ENCODE data around the gene FNTB. TPM values are rescaled to one million over a fixed set of nuclear protein-coding genes. Genes with fewer than 3 reads are reported as not detected.

The FNTB gene
- total RNA-seq, 2 donors from 2014 or later: 14.4 to 17.1 TPM

- Mint-ChIP-seq H3K27me3 (ENCODE audit: low read depth) (peaks cover 12% of the 10 kb centered on the region), H3K4me1 (ENCODE audit: low read depth) (peaks cover 42% of the 10 kb centered on the region), H3K36me3 (ENCODE audit: insufficient read depth in 2 of 2) (peaks cover 7 to 20% of the 10 kb centered on the region in 2 donors), H3K9me3 (no peaks in the 10 kb centered on the region), H3K4me3 (peak within 1 kb of the TSS; percentile 89 to 99), H3K27ac (peak within 1 kb of the TSS; percentile 99)
- ATAC-seq (replicated peaks in 1 of 2): peak; percentile 96 to 97
- peak; percentile 98 for DNase-seq
Observed at GRCh38 chr14:65102441-65103149, 115.9 kb downstream of the FNTB start, which contains the start of gene MAX. MAX (minus strand) TSS chr14:65102517; CDS start chr14:65102339, 178 bp downstream.

GRCh38 chr14:65103150-65103760 is 116.6 kb downstream of the FNTB start:
- H3K36me3 Mint-ChIP-seq (ENCODE audit: insufficient read depth in 2 of 2): peaks cover 7 to 17% of the 10 kb centered on the region in 2 donors
- ATAC-seq (replicated peaks in 1 of 2) (no peak), DNase-seq (peak; percentile 8 to 13)
- H3K27ac Mint-ChIP-seq: no peak overlapping the region
- no peaks in the 10 kb centered on the region for H3K9me3 Mint-ChIP-seq
- H3K27me3 Mint-ChIP-seq (ENCODE audit: low read depth): peaks cover 12% of the 10 kb centered on the region
- H3K4me1 Mint-ChIP-seq (ENCODE audit: low read depth): peaks cover 38% of the 10 kb centered on the region
- peak overlapping the region; percentile 77 to 89 for H3K4me3 Mint-ChIP-seq

GRCh38 chr14:65104791-65105190 is 118.1 kb downstream of the FNTB start:
- H3K36me3 Mint-ChIP-seq (ENCODE audit: insufficient read depth in 2 of 2): peaks cover 7 to 11% of the 10 kb centered on the region in 2 donors
- H3K4me3 Mint-ChIP-seq: no peak overlapping the region
- H3K27me3 Mint-ChIP-seq (ENCODE audit: low read depth): peaks cover 12% of the 10 kb centered on the region
- no peak for ATAC-seq (replicated peaks in 1 of 2)
- peaks cover 23% of the 10 kb centered on the region for H3K4me1 Mint-ChIP-seq (ENCODE audit: low read depth)
- no peak for DNase-seq
- H3K27ac Mint-ChIP-seq: no peak overlapping the region
- no peaks in the 10 kb centered on the region for H3K9me3 Mint-ChIP-seq

GRCh38 chr14:65106316-65106715 is 119.6 kb downstream of the FNTB start:
- H3K4me1 Mint-ChIP-seq (ENCODE audit: low read depth): peaks cover 10% of the 10 kb centered on the region
- peaks cover 12% of the 10 kb centered on the region for H3K27me3 Mint-ChIP-seq (ENCODE audit: low read depth)
- H3K9me3 Mint-ChIP-seq: no peaks in the 10 kb centered on the region
- H3K36me3 Mint-ChIP-seq (ENCODE audit: insufficient read depth in 2 of 2): peaks cover 4% of the 10 kb centered on the region in 2 donors
- H3K27ac Mint-ChIP-seq: no peak overlapping the region
- ATAC-seq (replicated peaks in 1 of 2) (no peak), DNase-seq (no peak)
- no peak overlapping the region for H3K4me3 Mint-ChIP-seq

- peaks cover 12% of the 10 kb centered on the region for H3K27me3 Mint-ChIP-seq (ENCODE audit: low read depth)
- H3K4me1 Mint-ChIP-seq (ENCODE audit: low read depth): peaks cover 10% of the 10 kb centered on the region
- no peak for DNase-seq
- no peak overlapping the region for H3K27ac Mint-ChIP-seq
- ATAC-seq (replicated peaks in 1 of 2): no peak
- no peaks in the 10 kb centered on the region for H3K9me3 Mint-ChIP-seq
- H3K36me3 Mint-ChIP-seq (ENCODE audit: insufficient read depth in 2 of 2): peaks cover 3% of the 10 kb centered on the region in 2 donors
- no peak overlapping the region for H3K4me3 Mint-ChIP-seq
Observed at GRCh38 chr14:65106736-65107135, 120.0 kb downstream of the FNTB start.

GRCh38 chr14:65107200-65107599 is 120.5 kb downstream of the FNTB start:
- ATAC-seq (replicated peaks in 1 of 2): no peak
- Mint-ChIP-seq H3K4me1 (ENCODE audit: low read depth) (peaks cover 10% of the 10 kb centered on the region), H3K4me3 (no peak overlapping the region), H3K27ac (no peak overlapping the region), H3K27me3 (ENCODE audit: low read depth) (peaks cover 12% of the 10 kb centered on the region), H3K9me3 (no peaks in the 10 kb centered on the region), H3K36me3 (ENCODE audit: insufficient read depth in 2 of 2) (peaks cover 2% of the 10 kb centered on the region in 2 donors)
- no peak for DNase-seq

- H3K4me1 Mint-ChIP-seq (ENCODE audit: low read depth): no peaks in the 10 kb centered on the region
- no peaks in the 10 kb centered on the region for H3K9me3 Mint-ChIP-seq
- DNase-seq (no peak), ATAC-seq (replicated peaks in 1 of 2) (no peak)
- no peak overlapping the region for H3K27ac Mint-ChIP-seq
- H3K4me3 Mint-ChIP-seq: no peak overlapping the region
- peaks cover 7% of the 10 kb centered on the region for H3K27me3 Mint-ChIP-seq (ENCODE audit: low read depth)
- no peaks in the 10 kb centered on the region for H3K36me3 Mint-ChIP-seq (ENCODE audit: insufficient read depth in 2 of 2)
Observed at GRCh38 chr14:65109357-65109756, 122.7 kb downstream of the FNTB start.

GRCh38 chr14:65110525-65110924 is 123.8 kb downstream of the FNTB start:
- no peaks in the 10 kb centered on the region for H3K27me3 Mint-ChIP-seq (ENCODE audit: low read depth)
- H3K36me3 Mint-ChIP-seq (ENCODE audit: insufficient read depth in 2 of 2): no peaks in the 10 kb centered on the region
- ATAC-seq (replicated peaks in 1 of 2) (no peak), DNase-seq (no peak)
- no peak overlapping the region for H3K27ac Mint-ChIP-seq
- no peaks in the 10 kb centered on the region for H3K4me1 Mint-ChIP-seq (ENCODE audit: low read depth)
- no peak overlapping the region for H3K4me3 Mint-ChIP-seq
- H3K9me3 Mint-ChIP-seq: no peaks in the 10 kb centered on the region

Other genes starting within 250 kb of the FNTB start
- gene SPTB, start 107.0 kb upstream of the FNTB start, total RNA-seq: under 1 TPM; 0.23 to 0.70 TPM
- gene CHURC1, start 72.4 kb upstream of the FNTB start, total RNA-seq: 10 to 100 TPM; 36.5 to 38.1 TPM
- gene GPX2, start 44.1 kb upstream of the FNTB start, total RNA-seq: not detected
- 1 to 10 TPM; 4.4 to 6.0 TPM for gene RAB15, start 14.6 kb upstream of the FNTB start, total RNA-seq
- gene MAX, start 115.6 kb downstream of the FNTB start, total RNA-seq: 100 to 1,000 TPM; 115 to 118 TPM